Measurements from ENCODE around the gene GPR152. TPM values are rescaled to one million over a fixed set of nuclear protein-coding genes. Genes with fewer than 3 reads are reported as not detected.
"Not testable (repeated sequence)": the region's sequence is repeated elsewhere in the genome, so short reads cannot be mapped to it uniquely, and the experiment has no call there.

Gene GPR152
- total RNA-seq, 6 experiments from 2014 or later = not detected

DNA sequence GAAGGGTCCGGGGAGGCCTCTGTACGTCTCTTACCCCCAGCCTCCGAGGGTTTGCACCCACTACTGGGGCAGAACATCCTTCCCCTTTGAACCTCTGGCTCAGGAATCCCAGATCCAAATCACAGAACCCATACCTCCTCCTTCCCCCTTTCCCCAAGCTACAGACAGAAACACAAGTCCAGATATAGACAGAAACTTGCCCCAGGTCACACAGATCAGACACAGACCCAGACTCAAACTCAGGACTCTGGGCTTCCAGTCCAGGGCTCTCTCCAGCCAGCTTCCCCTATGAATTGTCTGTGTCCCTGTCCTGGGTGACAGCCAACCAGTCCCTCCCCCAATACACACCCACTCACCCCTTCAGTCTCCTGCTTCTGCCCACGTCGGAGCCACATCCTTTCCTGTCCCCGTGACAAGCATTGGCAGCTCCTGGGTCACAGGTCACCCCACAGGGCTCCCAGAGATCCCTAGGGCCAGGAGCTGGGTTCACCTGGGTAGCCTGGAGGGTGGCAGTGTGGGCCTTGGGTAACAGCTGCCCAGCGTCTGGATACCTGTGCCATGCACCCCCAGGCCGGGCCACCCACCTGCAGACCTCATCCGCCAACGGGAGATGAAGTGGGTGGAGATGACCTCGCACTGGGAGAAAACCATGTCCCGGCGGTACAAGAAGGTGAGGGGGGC, 47.9 kb downstream of the GPR152 start:
- no peaks in the 10 kb centered on the region for H3K27me3 ChIP-seq
- ATAC-seq = no peak
- peaks cover 0 to 24% (median 5%) of the 10 kb centered on the region in 4 donors for H3K4me1 ChIP-seq
- peak overlapping the region in 1 of 3 donors; percentile 38 for H3K27ac ChIP-seq
- no peaks in the 10 kb centered on the region for H3K9me3 ChIP-seq
- intact Hi-C loops (cut with DNase I) = no loop called here
- peak in 1 of 3 donors; percentile 46 for DNase-seq
- WGBS (ENCODE audit: insufficient coverage, low coverage, low lambda C conversion rate, missing lambda C conversion rate) = 25% methylated on average over 8 of the region's 13 CpGs
- peaks cover 0 to 7% (median 0%) of the 10 kb centered on the region in 4 donors for H3K36me3 ChIP-seq
- H3K4me3 ChIP-seq = peak overlapping the region in 1 of 3 donors; percentile 44
- no peak for TF ChIP-seq POLR2A (IDR thresholded peaks at IDR 0.05)
- TF ChIP-seq, protein P1, sequence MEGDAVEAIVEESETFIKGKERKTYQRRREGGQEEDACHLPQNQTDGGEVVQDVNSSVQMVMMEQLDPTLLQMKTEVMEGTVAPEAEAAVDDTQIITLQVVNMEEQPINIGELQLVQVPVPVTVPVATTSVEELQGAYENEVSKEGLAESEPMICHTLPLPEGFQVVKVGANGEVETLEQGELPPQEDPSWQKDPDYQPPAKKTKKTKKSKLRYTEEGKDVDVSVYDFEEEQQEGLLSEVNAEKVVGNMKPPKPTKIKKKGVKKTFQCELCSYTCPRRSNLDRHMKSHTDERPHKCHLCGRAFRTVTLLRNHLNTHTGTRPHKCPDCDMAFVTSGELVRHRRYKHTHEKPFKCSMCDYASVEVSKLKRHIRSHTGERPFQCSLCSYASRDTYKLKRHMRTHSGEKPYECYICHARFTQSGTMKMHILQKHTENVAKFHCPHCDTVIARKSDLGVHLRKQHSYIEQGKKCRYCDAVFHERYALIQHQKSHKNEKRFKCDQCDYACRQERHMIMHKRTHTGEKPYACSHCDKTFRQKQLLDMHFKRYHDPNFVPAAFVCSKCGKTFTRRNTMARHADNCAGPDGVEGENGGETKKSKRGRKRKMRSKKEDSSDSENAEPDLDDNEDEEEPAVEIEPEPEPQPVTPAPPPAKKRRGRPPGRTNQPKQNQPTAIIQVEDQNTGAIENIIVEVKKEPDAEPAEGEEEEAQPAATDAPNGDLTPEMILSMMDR (IDR thresholded peaks at IDR 0.05) = no peak

DNA sequence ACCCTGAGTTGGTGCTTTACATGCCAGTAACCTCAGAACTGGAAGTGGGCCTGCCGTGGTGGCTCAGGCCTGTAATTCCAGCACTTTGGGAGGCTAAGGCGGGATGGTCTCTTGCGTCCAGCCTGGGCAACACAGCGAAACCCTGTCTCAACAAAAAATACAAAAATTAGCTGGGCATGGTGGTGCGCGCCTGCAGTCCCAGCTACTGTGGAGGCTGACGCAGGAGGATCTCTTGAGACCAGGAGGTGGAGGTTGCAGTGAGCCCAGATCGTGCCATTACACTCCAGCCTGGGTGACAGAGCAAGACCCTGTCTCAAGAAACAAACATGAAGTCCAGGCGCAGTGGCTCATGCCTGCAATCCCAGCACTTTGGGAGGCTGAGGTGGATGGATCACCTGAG, 49.4 kb downstream of the GPR152 start:
- H3K27ac ChIP-seq; H3K27me3 ChIP-seq; intact Hi-C loops (cut with DNase I); ATAC-seq; H3K9me3 ChIP-seq; H3K4me3 ChIP-seq; DNase-seq: not testable (repeated sequence)
- H3K4me1 ChIP-seq = peaks cover 0 to 24% (median 5%) of the 10 kb centered on the region in 4 donors
- 85% methylated on average over 6 of the region's 9 CpGs for WGBS (ENCODE audit: insufficient coverage, low coverage, low lambda C conversion rate, missing lambda C conversion rate)
- H3K36me3 ChIP-seq = peaks cover 0 to 22% (median 9%) of the 10 kb centered on the region in 4 donors

DNA sequence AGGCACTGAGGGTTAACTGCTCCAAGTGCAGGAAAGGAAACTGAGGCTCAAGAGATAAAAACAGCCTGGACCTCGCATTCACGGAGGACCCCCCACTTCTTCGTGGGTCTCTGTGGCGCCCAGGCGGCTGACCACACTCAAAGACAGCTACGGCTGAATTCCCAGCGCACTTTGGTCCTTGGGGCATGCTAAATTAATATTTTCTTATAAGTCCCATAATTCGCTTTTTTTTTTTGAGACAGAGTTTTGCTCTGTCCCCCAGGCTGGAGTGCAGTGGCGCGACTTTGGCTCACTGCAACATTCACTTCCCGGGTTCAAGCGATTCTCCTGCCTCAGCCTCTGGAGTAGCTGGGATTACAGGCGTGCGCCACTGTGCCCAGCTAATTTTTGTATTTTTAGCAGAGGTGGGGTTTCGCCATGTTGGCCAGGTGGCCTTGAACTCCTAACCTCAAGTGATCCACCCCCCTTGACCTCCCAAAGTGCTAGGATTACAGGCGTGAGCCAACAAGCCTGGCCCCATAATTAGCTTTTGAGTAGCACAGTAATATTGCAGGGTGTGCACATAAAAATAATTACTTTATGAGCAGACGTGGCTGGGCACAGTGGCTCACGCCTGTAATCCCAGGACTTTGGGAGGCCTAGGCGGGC, 50.2 kb downstream of the GPR152 start:
- H3K27me3 ChIP-seq; ATAC-seq; DNase-seq; H3K9me3 ChIP-seq; intact Hi-C loops (cut with DNase I): not testable (repeated sequence)
- Histone ChIP-seq H3K27ac (peak overlapping the region in 2 of 3 donors; percentile 73 to 88), H3K4me1 (peaks cover 0 to 24% (median 5%) of the 10 kb centered on the region in 4 donors), H3K36me3 (peaks cover 3 to 30% (median 14%) of the 10 kb centered on the region in 4 donors), H3K4me3 (peak overlapping the region in 2 of 3 donors; percentile 26 to 98)
- 58% methylated on average over 15 of the region's 19 CpGs for WGBS (ENCODE audit: insufficient coverage, low coverage, low lambda C conversion rate, missing lambda C conversion rate)

DNA sequence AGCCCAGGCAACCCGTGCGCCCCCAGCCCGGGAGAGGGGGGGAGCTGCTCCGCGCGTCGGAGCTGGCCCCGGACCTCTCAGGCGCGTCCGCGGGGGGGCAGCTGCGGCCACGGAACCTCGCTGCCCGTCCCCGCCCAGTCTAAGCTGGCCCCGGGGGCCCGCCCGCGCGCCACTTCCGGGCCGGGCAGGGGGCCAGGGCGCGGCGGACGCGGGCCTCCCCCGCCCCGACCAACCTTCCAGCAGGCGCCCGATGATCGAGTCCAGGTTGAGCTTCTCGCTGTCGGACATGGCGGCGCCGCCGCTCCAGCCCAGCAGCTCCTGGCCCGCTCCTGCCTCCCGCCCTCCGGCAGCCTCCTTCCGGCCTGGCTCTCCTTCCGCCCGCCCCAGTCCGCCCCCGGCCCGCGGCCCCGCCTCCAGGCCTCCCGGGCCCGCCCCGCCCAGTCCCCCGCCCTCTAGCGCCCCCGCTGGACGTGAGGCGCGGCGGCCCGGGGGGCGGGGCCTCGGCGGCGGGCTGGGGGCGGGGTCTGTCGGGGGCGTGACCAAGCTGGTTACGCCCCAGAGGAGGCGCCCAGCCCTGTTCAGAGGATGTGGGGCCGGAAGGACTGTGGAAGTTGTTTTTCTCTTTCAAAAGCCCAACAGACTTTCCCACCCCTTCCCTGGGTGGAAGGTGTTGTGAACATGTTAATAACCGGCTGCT, 50.9 kb downstream of the GPR152 start, which contains the start of gene PPP1CA:
Gene PPP1CA, minus strand, starts transcription at position 364 of the 697 bp plus-strand sequence. Its CDS starts 76 bp downstream, at position 288.
- intact Hi-C loops (cut with DNase I) = no loop called here
- Histone ChIP-seq H3K4me1 (peaks cover 0 to 24% (median 5%) of the 10 kb centered on the region in 4 donors), H3K36me3 (peaks cover 3 to 31% (median 17%) of the 10 kb centered on the region in 4 donors), H3K4me3 (peak within 1 kb of the TSS; percentile 95 to 99 (median 98)), H3K27me3 (no peaks in the 10 kb centered on the region), H3K9me3 (no peaks in the 10 kb centered on the region), H3K27ac (peak within 1 kb of the TSS; percentile 77 to 90 (median 88))
- TF ChIP-seq, protein P1 (IDR thresholded peaks at IDR 0.05) = peak; percentile 28 to 76 (median 38)
- TF ChIP-seq POLR2A (IDR thresholded peaks at IDR 0.05) = peak; percentile 67
- DNase-seq (peak; percentile 93 to 95 (median 94)), ATAC-seq (peak; percentile 82 to 93 (median 86))
- WGBS (ENCODE audit: insufficient coverage, low coverage, low lambda C conversion rate, missing lambda C conversion rate) = 0% methylated on average over 9 of the region's 73 CpGs

Small RNA genes lying within 50 kb of the gene (microRNA-seq; reads per million reads assigned to microRNA genes)
- gene MIR6752 = 0 to 0.87 reads per million in 2 donors

Small RNA genes lying within 50 kb of the gene (small RNA-seq; reads per million reads assigned to genes)
- gene MIR6752 = 0 reads per million in 2 experiments

Other genes starting within 250 kb of the GPR152 start
- gene GRK2, start 186.3 kb downstream of the GPR152 start, total RNA-seq = 10 to 100 TPM; 24.5 to 43.9 (median 28.5) TPM
- 10 to 100 TPM in 4 of 6 experiments, 1 to 10 TPM in 2; 7.7 to 14.1 (median 10.4) TPM for gene ANKRD13D, start 163.4 kb downstream of the GPR152 start, total RNA-seq
- 10 to 100 TPM; 10.9 to 17.9 (median 14.5) TPM for gene SSH3, start 149.2 kb downstream of the GPR152 start, total RNA-seq
- gene POLD4, start 99.2 kb downstream of the GPR152 start, total RNA-seq = 100 to 1,000 TPM in 2 of 6 experiments, 10 to 100 TPM in 4; 70.5 to 216 (median 97.9) TPM
- 1 to 10 TPM in 3 of 6 experiments, under 1 TPM in 3; 0.44 to 3.8 (median 1.3) TPM for gene CLCF1, start 79.1 kb downstream of the GPR152 start, total RNA-seq
- 10 to 100 TPM in 2 of 6 experiments, 1 to 10 TPM in 4; 5.3 to 13.2 (median 6.2) TPM for gene RAD9A, start 60.7 kb downstream of the GPR152 start, total RNA-seq
- gene PPP1CA, start 50.9 kb downstream of the GPR152 start, total RNA-seq = 100 to 1,000 TPM in 2 of 6 experiments, 10 to 100 TPM in 4; 64.2 to 102 (median 71.1) TPM
- 1 to 10 TPM in 5 of 6 experiments, under 1 TPM in 1; 0.73 to 2.7 (median 1.9) TPM for gene TBC1D10C, start 48.6 kb downstream of the GPR152 start, total RNA-seq
- under 1 TPM in 5 of 6 experiments, not detected in 1; 0.12 to 0.31 (median 0.22) TPM for gene CARNS1, start 37.1 kb downstream of the GPR152 start, total RNA-seq
- gene RPS6KB2, start 24.2 kb downstream of the GPR152 start, total RNA-seq = 10 to 100 TPM; 18.8 to 37.1 (median 27.1) TPM
- gene PTPRCAP, start 15.0 kb downstream of the GPR152 start, total RNA-seq = 1 to 10 TPM in 4 of 6 experiments, under 1 TPM in 2; 0.72 to 2.8 (median 2.1) TPM
- gene CORO1B, start 9.3 kb downstream of the GPR152 start, total RNA-seq = 10 to 100 TPM; 28.5 to 58.6 (median 40.4) TPM
- 1 to 10 TPM in 4 of 6 experiments, under 1 TPM in 2; 0.55 to 1.7 (median 1.2) TPM for gene CABP4, start 2.6 kb upstream of the GPR152 start, total RNA-seq
- 100 to 1,000 TPM in 2 of 6 experiments, 10 to 100 TPM in 4; 29.1 to 133 (median 40.9) TPM for gene TMEM134, start 16.5 kb upstream of the GPR152 start, total RNA-seq
- gene AIP, start 30.3 kb upstream of the GPR152 start, total RNA-seq = 10 to 100 TPM; 20.8 to 33.9 (median 25.7) TPM
- gene PITPNM1, start 52.6 kb upstream of the GPR152 start, total RNA-seq = 10 to 100 TPM in 4 of 6 experiments, 1 to 10 TPM in 2; 8.6 to 21.3 (median 15.0) TPM
- 10 to 100 TPM; 45.2 to 74.9 (median 55.7) TPM for gene CDK2AP2, start 55.4 kb upstream of the GPR152 start, total RNA-seq
- not detected for gene CABP2, start 70.7 kb upstream of the GPR152 start, total RNA-seq
- 10 to 100 TPM; 16.6 to 51.4 (median 32.3) TPM for gene GSTP1, start 131.1 kb upstream of the GPR152 start, total RNA-seq
- gene NDUFV1, start 154.2 kb upstream of the GPR152 start, total RNA-seq = 100 to 1,000 TPM; 151 to 214 (median 163) TPM
- gene NUDT8, start 177.2 kb upstream of the GPR152 start, total RNA-seq = 10 to 100 TPM; 12.7 to 31.4 (median 18.3) TPM
- gene TBX10, start 187.0 kb upstream of the GPR152 start, total RNA-seq = under 1 TPM in 5 of 6 experiments, not detected in 1; 0.24 to 0.49 (median 0.34) TPM
- gene ACY3, start 198.0 kb upstream of the GPR152 start, total RNA-seq = 10 to 100 TPM in 4 of 6 experiments, 1 to 10 TPM in 2; 6.8 to 17.9 (median 12.4) TPM
- not detected for gene ALDH3B2, start 221.9 kb upstream of the GPR152 start, total RNA-seq

Data from right lobe of liver (tissue), 6 donors.